Activated CD4-positive, alpha-beta T cell treated with anti-CD3 and anti-CD28 coated beads, Interleukin-2, amount 50 U/mL, for 16 hours (primary cell): ENCODE results near the gene SKAP2.

ENCODE experiments used
- DNase-seq: peaks from one replicate; pipeline ENCODE4 v3.0.0-alpha.2; 2020

The SKAP2 gene

DNA sequence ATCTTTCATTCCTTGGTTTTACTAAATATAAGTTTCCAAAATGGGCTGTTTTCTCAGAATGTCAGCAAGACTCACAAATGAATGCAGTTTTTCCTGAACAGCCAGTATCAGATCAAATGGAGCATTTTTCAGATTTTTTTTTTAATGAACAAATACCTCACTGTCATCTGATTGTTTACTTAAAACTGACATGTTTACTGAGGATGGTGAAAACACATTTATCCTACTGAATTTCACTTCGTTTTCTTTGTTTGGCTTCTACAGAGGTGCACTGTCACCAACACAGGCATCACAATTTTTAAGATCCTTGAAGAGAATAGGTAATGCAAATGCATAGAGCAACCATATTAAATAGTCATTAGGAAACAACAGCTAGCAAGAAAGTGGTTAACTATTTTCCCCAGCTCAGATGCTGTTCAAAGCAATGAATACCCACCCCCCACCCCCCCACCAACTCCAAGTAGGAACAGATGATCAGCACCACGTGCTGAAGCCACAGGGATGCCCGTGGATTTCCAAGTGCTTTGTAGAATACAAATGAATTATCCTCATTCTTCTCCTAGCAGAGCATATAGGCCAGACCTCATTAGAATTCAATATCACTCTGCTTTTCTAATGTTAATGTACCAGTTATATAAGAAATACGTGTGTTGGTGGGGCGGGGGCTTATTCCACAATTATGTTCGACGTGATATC, 205.9 kb downstream of the SKAP2 start:
- DNase-seq = no peak

GRCh38 chr7:26657686-26658388, 206.6 kb downstream of the SKAP2 start:
- no peak for DNase-seq

DNA sequence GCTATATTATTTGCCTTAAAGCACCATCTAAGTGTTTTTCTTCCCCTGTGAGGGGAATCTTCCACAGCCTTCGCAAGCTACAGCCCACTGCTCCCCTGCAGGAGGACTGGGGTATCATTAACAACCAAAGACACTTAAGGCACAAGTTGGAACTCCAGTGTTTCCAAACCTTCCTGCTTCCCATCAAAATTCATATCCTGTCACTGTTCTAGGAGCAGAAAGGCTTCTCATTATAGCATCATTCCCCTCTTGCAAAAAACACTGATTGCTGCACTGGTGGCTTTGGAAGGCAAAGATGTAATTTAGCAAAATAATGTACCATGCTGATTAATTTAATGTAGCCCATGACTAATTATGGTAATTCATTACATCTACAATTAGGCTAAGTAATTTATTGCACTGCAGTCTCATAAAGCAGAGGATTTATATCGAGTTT, 207.2 kb downstream of the SKAP2 start:
- DNase-seq = no peak

DNA sequence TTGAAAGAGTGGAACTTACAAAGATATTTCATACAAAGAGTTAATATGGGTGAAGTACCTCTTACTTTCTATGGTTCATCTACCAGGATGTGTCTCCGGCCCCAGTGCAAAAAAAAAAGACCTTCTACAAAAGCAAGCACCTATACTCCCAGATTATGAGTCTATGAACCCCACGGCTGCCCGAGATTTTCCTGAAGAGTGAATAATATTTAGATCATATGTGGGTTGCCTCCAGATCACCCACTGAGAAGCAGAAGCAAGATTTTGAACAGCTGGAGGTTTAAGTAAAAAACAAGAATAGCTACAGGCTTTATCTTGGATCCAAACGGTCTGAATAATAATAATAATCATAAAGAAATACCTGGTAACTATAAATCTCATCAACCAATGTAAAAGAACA, 207.7 kb downstream of the SKAP2 start:
- DNase-seq = no peak

DNA sequence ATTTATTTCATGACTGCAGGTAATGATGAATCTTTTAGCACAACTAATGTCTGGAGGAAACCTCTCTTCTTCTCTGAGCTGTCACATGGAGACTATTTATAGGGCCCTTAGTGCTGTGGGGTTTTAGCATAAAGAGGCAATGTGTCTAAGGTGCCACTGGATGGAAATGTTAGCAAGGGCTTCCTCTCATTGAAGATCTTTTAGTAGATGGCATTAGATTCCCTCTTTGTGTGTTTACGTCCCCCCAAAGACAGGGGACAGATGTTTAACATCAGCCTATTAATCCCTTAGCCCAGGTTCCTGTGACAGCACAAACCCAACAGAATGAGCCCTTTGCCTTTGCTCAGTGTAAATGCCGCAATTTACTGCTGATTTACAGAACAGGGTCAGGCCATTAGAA, 208.6 kb downstream of the SKAP2 start:
- no peak for DNase-seq

GRCh38 chr7:26653430-26654399, 210.7 kb downstream of the SKAP2 start:
- DNase-seq = no peak

- DNase-seq = no peak
Observed at GRCh38 chr7:26652401-26653100, 211.8 kb downstream of the SKAP2 start.

GRCh38 chr7:26650103-26650502, 214.3 kb downstream of the SKAP2 start:
- DNase-seq = no peak

DNA sequence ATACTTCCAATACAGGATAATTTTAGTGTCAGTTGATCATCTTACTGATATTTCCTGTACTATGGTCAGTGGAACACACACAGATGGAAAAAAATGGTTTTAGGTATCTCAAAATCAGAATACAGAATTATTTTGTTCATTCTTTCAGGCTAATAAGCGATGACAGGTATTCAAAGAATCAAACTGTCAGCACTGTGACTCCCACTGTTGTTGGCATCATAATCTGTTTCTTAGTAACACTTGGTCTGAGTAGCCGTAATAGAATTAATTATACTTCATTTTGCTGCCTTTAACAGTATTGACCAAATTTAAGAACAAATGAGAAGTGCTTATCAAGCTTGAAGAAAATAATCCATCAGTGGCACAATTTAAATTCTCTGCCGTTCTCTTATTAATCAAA, 215.0 kb downstream of the SKAP2 start:
- no peak for DNase-seq

DNA sequence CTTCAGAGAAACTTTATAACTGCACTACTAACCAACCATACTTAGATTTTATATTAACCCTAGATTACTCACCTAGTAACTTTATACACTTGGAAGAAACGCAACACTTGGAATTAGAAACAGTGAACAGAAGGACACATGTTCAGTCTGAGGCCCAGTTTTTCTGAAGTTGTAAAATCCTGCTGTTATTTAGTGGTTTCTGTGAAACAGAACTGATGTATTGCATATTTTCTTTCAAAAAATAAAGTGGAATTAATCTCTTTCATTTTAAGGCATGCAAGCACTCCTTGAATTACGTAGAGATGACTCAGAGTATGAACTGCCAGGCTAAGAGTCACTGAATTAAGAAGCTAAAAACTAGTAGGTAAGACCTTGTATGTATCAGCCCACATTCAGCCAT, 215.8 kb downstream of the SKAP2 start:
- no peak for DNase-seq

- no peak for DNase-seq
Observed at GRCh38 chr7:26646336-26647048, 217.9 kb downstream of the SKAP2 start.

DNA sequence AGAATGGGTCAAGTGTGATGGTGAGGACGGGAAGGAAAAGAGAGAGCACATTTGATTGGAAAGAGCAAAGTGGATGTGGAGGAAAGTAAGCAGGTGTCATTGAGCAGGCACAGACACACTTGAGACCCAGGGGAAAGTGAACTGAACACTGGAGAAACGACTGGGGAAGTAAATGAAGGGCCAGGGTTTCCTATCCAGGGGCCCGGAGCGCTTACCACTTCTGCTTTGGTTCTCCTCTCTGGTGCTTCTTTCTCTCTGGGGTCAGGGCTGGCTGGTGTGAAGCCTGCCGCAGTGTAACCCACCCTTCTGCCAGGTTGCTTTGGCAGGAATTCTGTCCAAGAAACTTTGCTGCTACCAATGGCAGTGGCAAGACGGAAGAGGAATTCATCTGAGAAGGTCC, 219.3 kb downstream of the SKAP2 start:
- no peak for DNase-seq

- DNase-seq = no peak
Observed at GRCh38 chr7:26642416-26642815, 222.0 kb downstream of the SKAP2 start.

DNA sequence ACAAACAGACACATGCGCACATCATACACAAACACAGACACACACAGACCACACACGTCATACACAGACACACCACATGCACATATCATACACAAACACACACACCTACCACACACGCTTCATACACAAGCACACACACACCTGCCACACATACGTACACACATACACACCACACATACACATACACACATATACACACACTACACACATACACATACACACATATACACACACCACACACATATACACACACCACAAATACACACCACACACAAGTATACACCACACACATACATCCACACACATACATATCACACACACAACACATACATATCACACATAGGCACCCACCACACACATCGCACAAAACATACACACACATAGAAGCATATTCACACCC, 224.7 kb downstream of the SKAP2 start:
- no peak for DNase-seq

GRCh38 chr7:26639111-26639510, 225.3 kb downstream of the SKAP2 start:
- DNase-seq = no peak

DNA sequence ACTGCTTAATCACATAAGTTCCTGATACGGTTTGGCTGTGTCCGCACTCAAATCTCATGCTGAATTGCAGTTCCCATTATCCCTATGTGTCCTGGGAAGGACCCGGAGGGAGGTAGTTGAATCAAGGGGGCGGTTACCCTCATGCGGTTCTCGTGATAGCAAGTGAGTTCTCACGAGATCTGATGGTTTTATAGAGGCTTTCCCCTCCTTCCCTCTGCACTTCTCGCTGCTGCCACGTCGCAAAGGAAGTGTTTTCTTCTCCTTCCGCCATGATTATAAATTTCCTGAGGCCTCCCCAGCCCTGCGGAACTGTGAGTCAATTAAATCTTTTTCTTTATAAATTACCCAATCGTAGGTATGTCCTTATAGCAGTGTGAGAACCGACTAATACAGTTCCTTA, 226.2 kb downstream of the SKAP2 start:
- no peak for DNase-seq

DNA sequence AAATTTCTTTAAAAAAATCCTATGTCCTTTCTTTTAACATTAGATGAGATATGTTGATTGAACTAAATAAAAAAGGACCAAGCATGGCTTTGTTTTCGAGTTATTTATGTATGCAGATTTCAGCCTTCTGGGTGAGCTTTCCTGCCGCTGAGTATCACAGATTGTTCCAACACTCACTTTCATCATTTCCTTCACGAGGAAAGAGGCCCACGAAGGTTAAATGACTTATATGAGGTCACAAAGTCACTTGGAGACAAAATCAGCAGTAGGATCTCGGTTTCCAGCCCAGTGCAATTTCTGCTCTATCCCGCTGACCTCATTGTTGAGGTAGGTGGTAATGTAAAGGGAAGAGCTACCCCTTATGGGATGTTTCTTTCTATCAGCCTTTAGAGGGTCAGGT, 226.8 kb downstream of the SKAP2 start:
- DNase-seq = no peak

GRCh38 chr7:26636808-26637207, 227.6 kb downstream of the SKAP2 start:
- DNase-seq = no peak

DNA sequence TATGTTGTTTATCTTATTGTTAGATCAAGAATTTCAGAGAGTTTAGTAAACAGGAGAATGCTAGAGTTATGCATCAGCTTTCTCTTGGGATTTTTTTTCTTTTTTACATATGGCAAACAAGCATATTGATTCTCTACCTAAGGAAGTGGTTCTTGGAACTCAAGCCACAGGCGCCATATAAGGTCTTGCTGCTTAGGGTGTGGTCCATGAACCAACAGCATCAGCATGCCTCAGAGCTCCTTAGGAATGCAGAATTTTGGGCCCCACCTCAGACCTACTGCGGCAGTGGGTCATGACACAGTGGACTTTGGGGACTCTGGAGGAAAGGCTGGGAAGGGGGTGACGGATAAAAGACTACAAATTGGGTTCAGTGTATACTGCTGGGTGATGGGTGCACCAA, 230.8 kb downstream of the SKAP2 start:
- no peak for DNase-seq

DNA sequence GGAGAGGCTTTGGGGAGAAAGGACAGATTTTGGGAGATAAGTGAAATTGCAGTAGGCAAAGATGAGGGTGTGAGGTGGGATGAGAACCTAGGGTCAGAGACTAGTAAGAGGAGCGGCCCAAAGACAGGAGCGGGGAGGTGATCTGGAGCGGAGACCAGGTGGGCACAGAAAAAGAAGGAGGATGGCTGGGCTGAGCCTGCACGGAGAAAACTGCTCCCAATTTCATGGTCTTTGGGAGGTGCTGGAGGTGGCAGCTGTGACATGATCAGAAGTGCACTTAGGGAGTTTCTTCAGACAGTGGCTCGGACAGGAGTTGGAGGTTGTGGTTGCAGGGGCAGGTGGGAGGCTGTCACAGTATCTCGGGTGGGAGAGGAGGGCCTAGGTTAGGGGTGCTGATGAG, 232.8 kb downstream of the SKAP2 start:
- DNase-seq = no peak

- DNase-seq = no peak
Observed at GRCh38 chr7:26630941-26631580, 233.3 kb downstream of the SKAP2 start.

DNA sequence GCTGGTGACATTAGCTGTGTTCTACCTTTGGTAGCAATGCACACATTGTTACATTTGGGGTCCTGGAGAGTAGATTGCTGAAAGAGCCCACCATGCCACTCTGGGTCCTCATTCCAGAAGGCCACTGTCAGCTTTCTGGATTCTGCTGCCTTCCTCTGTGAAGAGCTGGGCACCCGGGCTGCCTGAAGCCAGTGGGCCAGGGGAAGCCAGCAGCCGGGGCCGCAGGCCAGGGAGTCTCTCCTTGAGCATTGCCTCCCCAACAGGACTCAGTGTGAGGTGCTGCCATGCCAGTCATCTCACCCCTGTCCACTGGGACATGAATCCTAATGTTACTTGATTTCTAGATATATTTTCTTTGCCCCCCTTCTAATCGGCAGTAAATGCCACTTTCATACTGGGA, 234.0 kb downstream of the SKAP2 start:
- DNase-seq = no peak
